Vagina (tissue), 2 donors: Measurements from ENCODE around the gene VPS41. TPM values are rescaled to one million over a fixed set of nuclear protein-coding genes. Genes with fewer than 3 reads are reported as not detected.

ENCODE experiments used
- DNase-seq, 2 donors: peaks; one replicate each; pipeline ENCODE4 v3.0.0-alpha.2; 2017; ENCODE audit errors: extremely low spot score in 2 of 2
- H3K27ac ChIP-seq: fragments of 200-600 bp; sonication (generic); one replicate; pipeline ENCODE4 v1.5.1; 2019
- H3K27me3 ChIP-seq: fragments of 200-600 bp; sonication (generic); one replicate; pipeline ENCODE4 v1.5.1; 2019
- H3K36me3 ChIP-seq, 2 donors: fragments of 200-600 bp; sonication (generic); one replicate each; pipeline ENCODE4 v1.5.1; 2017 to 2019
- H3K4me1 ChIP-seq: fragments of 200-600 bp; sonication (generic); one replicate; pipeline ENCODE4 v1.5.1; 2019
- H3K4me3 ChIP-seq, 2 donors: fragments of 200-600 bp; sonication (generic); 1 replicate in 1 of 2; 2 replicates in 1 of 2; pipeline ENCODE4 v1.5.1; 2016 to 2019
- H3K9me3 ChIP-seq: fragments of 200-600 bp; sonication (generic); one replicate; pipeline ENCODE4 v1.5.1; 2019
- CTCF ChIP-seq, 3 experiments: fragments of 450-650 bp in 2 of 3; fragments of 200-600 bp in 1 of 3; sonication (generic) in 1 of 3; IDR thresholded peaks; one replicate each; pipeline ENCODE4 v1.5.1; 2017 to 2019; ENCODE audit warnings: antibody characterized with exemption in 3 of 3, mild to moderate bottlenecking in 2 of 3, moderate library complexity in 2 of 3
- POLR2A ChIP-seq, 2 donors: fragments of 450-650 bp; IDR thresholded peaks; one replicate each; pipeline ENCODE4 v1.6.1; 2017; ENCODE audit warnings: antibody characterized with exemption in 2 of 2, mild to moderate bottlenecking in 2 of 2, moderate library complexity in 2 of 2
- POLR2AphosphoS5 ChIP-seq, 2 donors: sonication (generic); formaldehyde crosslinking; IDR thresholded peaks; one replicate each; pipeline ENCODE4 v1.9.0; 2017; ENCODE audit warnings: antibody characterized with exemption in 2 of 2, mild to moderate bottlenecking in 2 of 2, low read depth in 1 of 2; ENCODE audit not compliant: insufficient read depth in 1 of 2
- intact Hi-C: fragments of 100-400 bp; cut with DNase I; formaldehyde crosslinking; loops from one replicate; pipeline ENCODE4 v1.15.1; 2023
- total RNA-seq: library from RNA; depleted of rRNA; stranded (reverse); fragments of >200 nt; gene quantifications from one replicate; pipeline ENCODE4 v1.2.3, GENCODE V29; 2016

Gene VPS41
- total RNA-seq, 1 donor from 2014 or later: 46.7 TPM

GRCh38 chr7:38880035-38880434 is 29.0 kb downstream of the VPS41 start:
- H3K36me3 ChIP-seq: no peaks in the 10 kb centered on the region
- no peaks in the 10 kb centered on the region for H3K27me3 ChIP-seq
- intact Hi-C loops: no loop called here
- no peak overlapping the region for H3K4me3 ChIP-seq
- no peaks in the 10 kb centered on the region for H3K4me1 ChIP-seq
- no peak for TF ChIP-seq POLR2AphosphoS5 (IDR thresholded peaks at IDR 0.05; ENCODE audit: insufficient read depth in 1 of 2, low read depth in 1 of 2)
- TF ChIP-seq POLR2A (IDR thresholded peaks at IDR 0.05): no peak
- TF ChIP-seq CTCF (IDR thresholded peaks at IDR 0.05): no peak
- no peaks in the 10 kb centered on the region for H3K9me3 ChIP-seq
- DNase-seq: no peak
- H3K27ac ChIP-seq: no peak overlapping the region

GRCh38 chr7:38878694-38879457 is 30.1 kb downstream of the VPS41 start:
- H3K36me3 ChIP-seq: no peaks in the 10 kb centered on the region
- H3K9me3 ChIP-seq: no peaks in the 10 kb centered on the region
- no peaks in the 10 kb centered on the region for H3K27me3 ChIP-seq
- no peak overlapping the region for H3K27ac ChIP-seq
- H3K4me1 ChIP-seq: peaks cover under 1% of the 10 kb centered on the region
- no peak overlapping the region for H3K4me3 ChIP-seq
- no peak for TF ChIP-seq POLR2A (IDR thresholded peaks at IDR 0.05)
- TF ChIP-seq POLR2AphosphoS5 (IDR thresholded peaks at IDR 0.05; ENCODE audit: insufficient read depth in 1 of 2, low read depth in 1 of 2): no peak
- TF ChIP-seq CTCF (IDR thresholded peaks at IDR 0.05): no peak
- DNase-seq: no peak
- intact Hi-C loops: no loop called here

- TF ChIP-seq CTCF (IDR thresholded peaks at IDR 0.05) (no peak), POLR2AphosphoS5 (IDR thresholded peaks at IDR 0.05; ENCODE audit: insufficient read depth in 1 of 2, low read depth in 1 of 2) (no peak), POLR2A (IDR thresholded peaks at IDR 0.05) (no peak)
- no peaks in the 10 kb centered on the region for H3K27me3 ChIP-seq
- no peaks in the 10 kb centered on the region for H3K9me3 ChIP-seq
- H3K36me3 ChIP-seq: peaks cover 0 to under 1% of the 10 kb centered on the region in 2 donors
- no peak overlapping the region for H3K4me3 ChIP-seq
- DNase-seq: no peak
- H3K4me1 ChIP-seq: peaks cover 10% of the 10 kb centered on the region
- no peak overlapping the region for H3K27ac ChIP-seq
- intact Hi-C loops: no loop called here
Measured at GRCh38 chr7:38873433-38873832, 35.6 kb downstream of the VPS41 start.

GRCh38 chr7:38872202-38872601 is 36.8 kb downstream of the VPS41 start:
- Histone ChIP-seq H3K27me3 (no peaks in the 10 kb centered on the region), H3K9me3 (no peaks in the 10 kb centered on the region), H3K36me3 (peaks cover 0 to 12% of the 10 kb centered on the region in 2 donors), H3K4me3 (no peak overlapping the region), H3K4me1 (peaks cover 10% of the 10 kb centered on the region), H3K27ac (no peak overlapping the region)
- TF ChIP-seq POLR2AphosphoS5 (IDR thresholded peaks at IDR 0.05; ENCODE audit: insufficient read depth in 1 of 2, low read depth in 1 of 2) (no peak), POLR2A (IDR thresholded peaks at IDR 0.05) (no peak), CTCF (IDR thresholded peaks at IDR 0.05) (no peak)
- DNase-seq: no peak
- intact Hi-C loops: no loop called here

- intact Hi-C loops: no loop called here
- DNase-seq: no peak
- TF ChIP-seq CTCF (IDR thresholded peaks at IDR 0.05) (no peak), POLR2A (IDR thresholded peaks at IDR 0.05) (no peak), POLR2AphosphoS5 (IDR thresholded peaks at IDR 0.05; ENCODE audit: insufficient read depth in 1 of 2, low read depth in 1 of 2) (no peak)
Measured at GRCh38 chr7:38870147-38870546, 38.8 kb downstream of the VPS41 start.

More at GRCh38 chr7:38870147-38870546, 38.8 kb downstream of the VPS41 start:
- peaks cover 10% of the 10 kb centered on the region for H3K4me1 ChIP-seq
- peaks cover 0 to 20% of the 10 kb centered on the region in 2 donors for H3K36me3 ChIP-seq
- H3K27me3 ChIP-seq: no peaks in the 10 kb centered on the region
- no peak overlapping the region for H3K27ac ChIP-seq
- H3K9me3 ChIP-seq: no peaks in the 10 kb centered on the region
- no peak overlapping the region for H3K4me3 ChIP-seq
